NCI-H345 treated with DMSO at 0.1 percent for 48 hours (cell line): ENCODE results near the gene IL2RA.
"Not testable (repeated sequence)": the region's sequence is repeated elsewhere in the genome, so short reads cannot be mapped to it uniquely, and the experiment has no call there.

Source experiments
- DNase-seq: peaks from one replicate; lab custom pipeline; 2025; ENCODE audit not compliant: unreplicated experiment; lab: John Stamatoyannopoulos, UW

IL2RA gene

DNA sequence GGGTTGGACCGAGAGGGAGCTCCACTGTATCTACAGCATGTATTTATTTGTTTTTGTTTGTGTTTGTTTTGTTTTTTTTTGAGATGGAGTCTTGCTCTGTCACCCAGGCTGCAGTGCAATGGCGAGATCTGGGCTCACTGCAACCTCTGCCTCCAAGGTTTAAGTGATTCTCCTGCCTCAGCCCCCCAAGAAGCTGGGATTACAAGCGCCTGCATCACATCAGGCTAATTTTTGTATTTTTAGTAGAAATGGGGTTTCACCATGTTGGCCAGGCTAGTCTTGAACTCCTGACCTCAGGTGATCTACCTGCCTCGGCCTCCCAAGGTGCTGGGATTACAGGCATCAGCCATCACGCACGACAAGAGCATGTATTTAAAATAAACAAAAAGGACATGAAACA lies 18.8 kb downstream of the IL2RA start:
- DNase-seq = not testable (repeated sequence)

DNA sequence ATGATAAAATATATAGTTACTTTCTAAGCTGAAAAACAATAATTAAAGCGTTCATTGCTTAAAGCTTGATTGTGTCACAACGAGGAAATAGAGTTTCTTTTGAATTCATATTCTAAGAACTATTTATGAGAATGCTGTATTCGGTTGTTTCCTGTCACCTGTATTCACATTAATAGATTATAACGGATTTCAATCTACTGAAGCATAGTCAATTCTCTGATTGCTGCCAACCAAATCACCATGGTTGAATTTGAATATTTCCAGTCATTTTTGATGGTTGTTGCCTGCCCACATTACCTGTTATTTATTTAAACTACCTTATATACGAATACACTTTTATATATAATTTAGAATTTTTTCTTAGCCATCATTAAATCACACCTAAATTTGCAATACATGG lies 22.0 kb downstream of the IL2RA start:
- DNase-seq = no peak

DNA sequence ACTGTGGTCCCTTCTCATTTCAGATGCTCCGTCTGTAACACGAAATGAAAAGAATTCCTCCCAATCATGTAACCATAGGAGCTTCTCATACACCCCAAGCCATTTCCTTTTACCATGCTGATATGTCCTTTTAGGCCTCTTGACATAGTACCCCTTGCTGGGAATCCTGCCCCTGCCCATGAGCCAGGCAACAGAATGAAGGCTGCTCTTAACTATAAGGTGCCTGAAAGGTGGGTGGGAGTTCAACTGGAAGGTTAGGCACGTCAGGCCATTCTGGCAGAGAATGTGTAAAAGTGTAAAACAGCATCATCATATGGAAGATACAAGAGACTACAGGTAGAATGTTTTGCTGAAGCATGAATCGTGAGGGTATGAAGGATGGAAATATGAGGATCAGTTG lies 22.5 kb downstream of the IL2RA start:
- no peak for DNase-seq

DNA sequence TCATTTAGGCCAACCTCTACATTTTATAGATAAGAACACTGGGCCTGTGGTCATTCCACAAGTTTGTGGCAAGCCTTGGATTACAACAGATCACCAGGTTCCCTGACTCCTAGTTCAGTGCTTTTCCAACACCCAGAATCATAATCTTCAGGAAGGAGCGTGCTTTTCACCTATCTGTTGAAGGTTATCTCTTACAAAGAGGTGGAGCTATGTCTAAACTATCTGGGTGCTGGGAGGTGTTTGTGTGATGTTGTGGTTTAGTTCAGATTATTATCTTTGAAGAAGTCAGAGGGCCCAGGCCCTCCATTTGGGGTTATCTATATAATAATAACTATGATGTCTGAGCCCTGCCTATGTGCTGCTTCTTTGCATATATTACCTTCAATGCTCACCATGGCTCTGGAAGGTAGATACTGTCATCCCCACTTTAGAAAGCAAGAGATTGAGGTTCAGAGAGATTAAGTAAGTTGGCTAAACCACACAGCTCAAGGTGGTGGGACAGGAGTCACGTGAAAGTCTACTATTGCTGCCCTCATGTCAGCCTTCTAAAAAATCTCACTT lies 24.0 kb downstream of the IL2RA start:
- no peak for DNase-seq

DNA sequence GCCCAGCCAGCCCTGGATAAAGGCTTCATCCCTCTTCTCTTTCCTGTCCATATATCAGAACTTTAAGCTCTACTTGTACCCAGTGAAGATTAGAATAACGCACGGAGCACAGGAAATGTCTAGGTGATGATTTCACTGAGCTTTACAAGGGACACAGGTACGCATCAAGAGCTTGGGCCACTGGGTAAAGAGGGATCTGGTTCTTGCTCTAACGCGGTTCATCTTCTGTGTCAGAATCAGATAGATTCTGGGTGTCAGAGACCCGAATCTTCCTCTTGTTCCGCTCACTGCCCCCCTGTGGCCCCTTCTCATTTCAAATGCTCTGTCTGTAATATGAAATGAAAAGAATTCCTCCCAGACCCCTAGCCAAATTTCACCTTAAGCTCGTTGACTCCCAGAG lies 24.7 kb downstream of the IL2RA start:
- DNase-seq = no peak

DNA sequence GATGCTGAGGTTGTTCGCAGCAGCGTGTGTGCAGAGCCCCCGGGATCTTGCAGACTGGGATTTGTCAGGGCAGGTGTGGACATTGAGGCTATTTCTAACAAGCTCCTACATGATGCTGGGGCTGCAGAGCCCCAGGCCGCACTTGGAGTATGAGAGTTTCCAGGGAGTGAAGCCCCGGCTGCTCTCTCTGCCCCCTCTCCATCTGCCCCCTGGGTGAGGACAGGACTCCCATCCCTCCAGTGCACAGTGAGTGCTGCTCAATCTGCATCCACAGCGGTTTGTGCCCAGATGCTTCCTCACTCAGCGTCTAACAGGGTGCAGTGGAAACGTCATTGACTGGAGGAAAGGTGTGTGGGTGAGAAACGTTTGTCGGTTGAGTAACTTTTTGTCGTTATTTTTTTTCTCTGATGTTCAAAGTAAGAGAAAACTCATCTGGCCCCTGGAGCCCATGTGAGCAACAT lies 25.3 kb downstream of the IL2RA start:
- DNase-seq = no peak

DNA sequence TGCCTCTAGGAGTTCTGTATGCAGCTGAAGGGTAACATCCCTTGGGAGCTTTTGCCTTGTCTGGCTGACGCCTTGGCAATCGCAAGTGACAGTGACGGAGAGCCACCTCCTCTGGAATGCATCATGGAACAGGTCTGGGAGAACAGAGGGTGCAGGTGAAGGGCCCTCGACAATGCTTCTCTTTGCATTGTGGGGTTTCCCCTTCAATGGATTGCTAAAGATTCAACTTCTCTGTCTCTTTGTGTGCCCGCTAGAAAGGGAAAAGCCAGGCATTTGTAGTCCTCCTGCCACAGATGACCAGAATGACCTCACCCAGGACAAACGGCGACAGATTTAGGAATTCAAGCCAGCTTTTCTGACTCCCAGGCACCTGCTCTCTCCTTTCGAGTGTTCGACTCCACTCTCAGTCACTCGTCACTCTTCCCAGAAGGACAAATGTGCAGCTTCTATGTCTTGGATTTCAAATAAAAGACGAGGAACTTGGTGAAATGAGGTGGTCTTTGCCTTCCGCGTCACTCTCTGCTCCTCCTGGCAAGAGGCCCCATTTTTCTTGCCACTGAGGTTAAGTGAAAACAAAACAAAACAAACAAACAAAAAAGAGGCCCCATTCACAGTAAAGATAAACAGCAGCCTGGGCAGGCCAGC lies 26.1 kb downstream of the IL2RA start:
- DNase-seq = no peak

DNA sequence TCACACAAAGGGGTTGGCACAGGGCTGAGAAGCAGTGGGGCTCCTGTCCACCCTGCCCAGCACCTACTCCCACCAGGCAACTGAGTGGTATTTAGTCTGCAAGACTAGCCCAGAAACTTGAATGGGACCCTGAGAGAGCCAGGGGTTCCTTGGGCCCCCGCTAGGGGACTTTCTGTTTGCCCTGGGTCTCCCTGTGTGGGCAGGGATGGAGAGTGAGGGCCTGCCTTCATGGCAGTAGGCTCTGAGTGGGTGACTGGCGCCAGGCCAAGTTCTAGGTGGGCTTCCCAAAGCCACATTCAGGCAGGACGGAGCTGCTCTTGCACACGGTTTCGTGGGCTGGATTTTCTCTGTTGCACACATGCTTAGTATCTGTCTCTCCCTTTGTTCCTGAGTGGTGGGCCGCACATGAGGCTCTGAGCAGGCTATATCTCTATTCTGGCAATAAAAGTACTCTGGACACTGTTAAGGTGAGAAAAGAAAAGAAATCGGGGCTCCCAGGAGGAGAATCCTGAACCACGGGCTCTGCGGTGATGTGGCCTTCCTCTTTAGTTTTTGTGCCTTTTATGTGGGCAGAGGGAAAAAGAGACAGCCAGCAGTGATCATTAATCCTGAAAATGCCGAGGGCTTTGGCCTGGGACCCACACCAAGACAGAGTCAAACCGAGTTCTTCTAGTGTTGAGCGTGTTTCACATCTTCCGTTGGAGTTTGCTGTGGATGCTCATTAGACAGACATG lies 26.9 kb downstream of the IL2RA start:
- DNase-seq = no peak

DNA sequence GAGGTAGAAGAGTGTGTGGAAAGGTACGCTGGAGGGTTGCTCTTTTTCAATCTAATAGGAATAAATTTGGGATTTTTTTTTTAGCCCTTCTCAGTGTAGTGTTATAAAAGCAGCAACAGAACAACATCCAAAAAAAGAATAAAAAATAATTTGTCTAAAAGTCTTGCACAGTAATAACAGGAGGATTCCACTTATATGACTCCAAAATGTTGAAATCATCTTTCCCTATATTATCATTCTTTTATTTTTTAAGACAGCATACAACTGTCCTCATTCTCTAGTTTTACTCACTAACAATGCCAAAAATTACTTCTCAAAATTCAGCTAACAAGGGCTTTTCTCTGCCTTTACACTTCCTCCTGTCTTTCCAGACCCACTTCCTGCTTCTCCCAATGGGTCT lies 27.8 kb downstream of the IL2RA start:
- no peak for DNase-seq

DNA sequence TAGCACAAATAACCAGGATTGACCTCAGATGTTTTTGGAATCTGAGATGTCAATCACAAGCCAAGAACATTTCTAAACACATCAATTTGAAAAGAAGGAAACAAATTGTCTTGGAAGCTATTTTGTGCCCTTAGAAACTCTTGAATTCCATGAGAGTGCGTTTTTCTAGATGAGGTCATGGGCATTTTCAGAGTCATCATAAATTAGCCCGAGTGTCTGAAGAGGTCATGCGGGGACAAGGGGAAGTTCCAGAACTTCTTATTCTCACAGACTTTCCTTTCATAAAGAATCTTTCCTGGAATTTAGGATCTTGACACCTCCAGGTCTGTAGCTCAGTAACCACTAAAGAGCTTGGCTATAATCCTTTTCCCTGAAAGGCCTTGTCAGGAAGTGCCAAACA lies 28.2 kb downstream of the IL2RA start:
- DNase-seq = no peak

DNA sequence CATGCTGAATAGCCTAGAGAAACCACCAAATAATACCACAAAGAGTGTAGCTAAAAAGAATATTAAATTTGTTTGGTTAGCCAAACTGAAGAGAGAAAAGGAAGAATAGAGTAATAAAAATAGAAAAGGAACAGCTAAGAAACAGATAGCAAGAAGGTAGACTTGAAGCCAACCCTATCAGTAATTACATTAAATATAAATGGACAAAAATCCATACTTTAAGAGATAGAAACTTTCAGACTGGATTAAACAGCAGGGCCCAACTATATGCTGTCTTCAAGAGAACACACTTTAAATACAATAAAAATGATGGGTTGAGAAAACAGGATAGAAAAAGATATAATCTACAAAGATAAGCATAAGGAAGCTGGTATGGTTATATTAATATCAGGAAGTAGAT lies 31.2 kb downstream of the IL2RA start:
- no peak for DNase-seq

DNA sequence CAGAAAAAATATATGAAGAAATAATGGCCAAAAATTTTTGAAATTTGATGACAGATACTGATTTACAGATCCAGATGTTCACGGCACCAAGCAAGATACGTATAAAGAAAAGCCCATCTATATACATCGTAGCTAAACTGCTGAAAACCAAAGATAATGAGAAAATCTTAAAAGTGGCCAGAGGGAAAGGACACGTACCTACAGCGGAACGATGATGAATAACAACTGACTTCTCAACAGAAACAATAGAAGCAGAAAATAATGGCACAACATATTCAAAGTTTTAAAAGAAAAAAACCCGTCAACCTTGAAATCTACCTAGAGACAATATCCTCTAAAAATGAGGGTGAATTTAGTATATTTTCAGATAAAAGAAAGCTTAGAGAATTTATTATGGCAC lies 31.9 kb downstream of the IL2RA start:
- no peak for DNase-seq

DNA sequence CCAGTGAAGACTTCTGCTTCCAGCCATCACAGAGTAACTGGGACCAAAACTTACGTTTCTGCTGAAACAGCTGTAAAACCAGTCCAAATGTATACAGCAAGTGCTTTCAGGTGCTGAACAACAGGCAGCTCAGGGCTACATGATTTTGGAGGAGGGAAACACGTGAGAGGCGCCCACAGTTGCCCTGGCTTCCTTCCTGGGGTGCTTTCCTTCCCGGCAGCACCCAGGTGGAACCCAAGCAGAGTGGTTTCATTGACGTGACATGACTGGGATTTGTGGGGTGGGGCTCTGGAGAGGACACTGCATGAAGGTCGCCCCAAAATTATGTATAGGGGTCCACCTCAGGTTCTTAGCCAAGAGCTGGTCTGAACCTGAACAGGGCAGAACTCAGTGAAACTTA lies 34.2 kb downstream of the IL2RA start:
- no peak for DNase-seq

DNA sequence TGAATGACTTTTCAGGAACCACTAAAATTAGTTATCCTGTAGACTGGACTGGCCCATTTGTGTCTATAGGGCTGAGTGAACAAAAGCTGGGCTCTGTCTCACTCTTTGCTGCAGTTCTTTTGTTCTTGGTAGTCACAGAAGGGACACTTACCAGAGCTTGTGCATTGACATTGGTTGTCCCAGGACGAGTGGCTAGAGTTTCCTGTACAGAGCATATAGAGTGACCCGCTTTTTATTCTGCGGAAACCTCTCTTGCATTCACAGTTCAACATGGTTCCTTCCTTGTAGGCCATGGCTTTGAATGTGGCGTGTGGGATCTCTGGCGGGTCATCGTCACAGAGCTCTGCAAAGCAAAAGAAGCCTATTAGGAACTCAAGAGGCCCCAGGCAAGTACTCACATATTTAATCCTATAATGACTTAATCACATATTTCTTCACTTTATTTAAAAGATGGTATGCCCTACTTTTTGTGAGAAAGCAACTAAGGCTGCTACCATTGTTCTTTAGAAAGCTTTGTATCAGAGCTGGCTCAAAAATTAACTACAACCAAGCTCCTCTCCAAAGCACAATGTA lies 36.4 kb downstream of the IL2RA start:
- DNase-seq = no peak

DNA sequence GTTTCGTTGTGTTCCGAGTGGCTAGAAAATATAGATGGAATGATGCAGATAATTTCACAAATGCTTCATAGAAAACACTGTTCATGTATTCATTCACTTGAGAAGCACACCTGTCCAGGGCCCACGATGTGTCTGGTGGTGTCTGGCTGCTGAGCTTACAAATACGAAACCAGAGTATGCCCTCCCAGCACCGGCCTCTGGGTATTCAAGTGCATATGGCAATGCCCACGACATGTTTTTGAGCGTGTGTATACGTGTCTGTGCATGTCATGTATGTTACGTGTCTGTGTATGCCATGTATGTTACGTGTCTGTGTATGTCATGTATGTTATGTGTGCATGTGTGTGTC lies 37.9 kb downstream of the IL2RA start:
- DNase-seq = no peak

DNA sequence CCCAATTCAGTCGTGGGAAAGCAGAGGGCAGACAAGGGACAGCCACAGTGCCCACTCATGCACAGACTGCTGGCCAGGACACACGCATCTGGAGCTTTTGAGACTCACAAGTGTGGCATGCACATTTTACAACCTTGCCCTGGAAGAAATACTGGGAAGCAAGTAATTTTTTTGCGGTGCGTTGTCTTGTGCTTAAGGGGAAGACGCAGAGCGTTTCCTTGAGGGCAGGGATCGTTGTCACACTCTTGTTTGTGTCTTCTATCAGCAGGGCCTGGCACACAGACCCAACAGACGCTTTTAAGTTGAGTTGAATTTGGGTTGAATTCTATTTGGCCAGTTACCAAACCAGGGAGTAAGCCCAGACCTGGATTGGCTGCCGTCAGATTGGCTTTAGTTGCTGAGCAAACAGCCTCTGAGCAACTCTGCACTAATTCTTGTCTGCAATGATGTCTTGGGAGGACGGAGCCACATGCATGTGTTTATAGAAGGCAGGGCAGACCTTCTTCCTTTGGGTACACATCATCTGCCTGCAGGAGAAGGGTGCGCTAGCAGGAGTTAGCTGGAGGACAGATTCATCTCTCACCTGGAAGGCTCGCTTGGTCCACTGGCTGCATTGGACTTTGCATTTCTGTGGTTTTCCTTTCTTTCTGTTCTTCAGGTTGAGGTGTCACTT lies 38.4 kb downstream of the IL2RA start:
- DNase-seq = no peak

DNA sequence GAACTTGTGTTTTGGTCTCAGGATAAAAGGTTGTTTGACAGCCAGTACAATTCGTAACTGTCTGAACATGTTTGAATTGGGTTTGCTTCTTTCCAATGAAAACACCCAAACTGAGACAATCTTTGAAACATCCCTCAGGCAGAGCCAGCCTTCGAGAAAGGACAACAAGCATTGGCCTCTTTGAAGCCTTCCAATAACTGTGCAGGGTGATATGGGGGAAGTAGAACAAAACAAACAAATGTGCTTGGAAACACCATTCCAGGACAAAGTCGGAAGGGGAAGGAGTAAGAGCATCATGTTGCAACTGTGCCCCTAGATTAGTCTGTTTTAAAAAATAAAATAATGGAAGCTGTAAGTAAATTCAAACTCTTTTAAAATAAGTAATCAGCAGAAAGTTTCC lies 39.5 kb downstream of the IL2RA start:
- no peak for DNase-seq

DNA sequence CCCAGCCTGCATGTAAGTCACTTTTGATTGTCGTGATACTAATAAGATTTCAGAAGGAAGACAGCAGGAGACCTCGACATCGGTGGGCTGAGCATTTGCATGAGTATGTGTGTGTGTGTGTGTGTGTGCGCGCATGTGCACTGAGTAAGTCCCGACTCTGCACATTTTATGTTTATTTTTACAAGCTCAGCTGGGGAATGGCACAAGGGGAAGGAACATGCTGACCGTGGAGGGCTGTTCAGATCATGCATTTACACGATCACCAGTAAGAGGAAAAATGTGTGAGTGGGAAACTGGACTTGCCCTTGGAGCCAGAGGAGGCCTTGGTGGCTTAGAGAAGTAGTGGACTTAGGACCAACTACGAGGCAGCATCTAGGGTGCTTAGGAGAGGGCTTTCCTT lies 41.3 kb downstream of the IL2RA start:
- DNase-seq = no peak

DNA sequence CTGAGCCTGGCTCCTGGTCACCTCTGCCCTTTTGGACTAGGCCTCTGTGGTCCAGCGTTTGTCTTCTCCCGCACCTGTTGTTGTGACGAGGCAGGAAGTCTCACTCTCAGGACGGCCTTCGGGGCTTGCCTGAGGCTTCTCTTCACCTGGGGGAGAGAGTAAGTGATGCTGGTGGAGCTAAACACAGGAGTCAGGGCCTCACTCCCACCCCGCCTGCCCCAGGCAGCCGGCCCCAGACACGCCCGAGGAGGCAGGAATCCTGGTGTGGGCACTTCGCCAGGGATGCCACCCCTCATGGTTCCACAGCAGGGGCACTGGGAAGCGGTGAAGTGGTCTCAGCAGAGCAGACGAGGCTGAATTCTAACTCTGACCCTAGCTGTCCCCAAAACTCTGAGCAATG lies 42.4 kb downstream of the IL2RA start:
- DNase-seq = no peak

DNA sequence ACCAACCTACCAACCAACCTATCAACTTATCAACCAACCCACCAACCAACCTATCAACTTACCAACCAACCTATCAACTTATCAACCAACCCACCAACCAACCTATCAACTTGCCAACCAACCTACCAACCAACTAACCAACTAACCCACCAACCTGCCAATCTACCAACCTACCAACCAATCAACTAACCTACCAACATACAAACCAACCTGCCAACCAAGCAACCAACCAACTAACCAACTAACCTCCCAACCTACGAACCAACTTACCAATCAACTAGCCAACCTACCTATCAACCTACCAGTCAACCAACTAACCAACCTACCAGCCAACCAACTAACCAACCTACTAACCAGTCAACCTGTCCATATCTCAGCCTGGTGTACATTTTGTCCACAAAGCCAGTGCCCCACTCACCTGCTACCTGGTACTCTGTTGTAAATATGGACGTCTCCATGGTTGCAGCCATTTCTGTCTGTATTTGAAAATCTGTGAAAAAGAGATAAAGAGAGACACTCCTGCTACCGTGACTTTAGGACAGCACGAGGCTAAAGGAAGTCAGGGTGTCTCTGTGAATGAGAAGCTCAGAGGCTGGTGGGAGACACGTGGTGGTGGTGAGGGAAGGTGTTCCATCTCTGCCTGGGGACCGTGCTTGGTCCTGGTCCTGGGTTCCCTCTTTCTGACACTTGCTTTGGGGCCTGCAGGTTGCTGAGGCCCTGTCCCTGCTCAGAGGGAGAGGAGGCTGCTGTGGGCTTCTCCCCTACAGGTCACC lies 43.0 kb downstream of the IL2RA start:
- no peak for DNase-seq

DNA sequence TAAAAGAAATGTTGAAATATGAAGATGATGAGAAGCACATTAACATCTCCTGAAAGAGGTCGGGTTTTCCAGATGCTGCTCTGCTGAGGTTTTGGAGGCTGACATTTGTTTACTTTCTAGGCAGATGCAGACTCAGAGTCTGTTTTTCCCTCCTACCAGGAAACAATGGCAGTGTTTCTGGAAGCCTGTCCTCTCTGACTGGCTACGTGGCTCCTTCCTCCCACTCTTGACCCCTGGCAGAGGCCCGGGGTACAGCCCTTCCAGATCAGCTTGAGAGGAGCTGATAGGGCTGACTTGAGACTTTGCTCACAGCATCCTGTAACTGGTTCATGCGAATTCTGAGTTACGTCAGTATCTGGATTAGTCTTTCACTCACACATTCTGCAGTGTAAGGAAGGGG lies 43.7 kb downstream of the IL2RA start:
- no peak for DNase-seq
